ENCODE results near the gene ERP27.

The ERP27 gene

GRCh38 chr12:14959916-14960496, 21.7 kb upstream of the ERP27 start:
- no peak for DNase-seq (ENCODE audit: low read depth in 2 of 2)

GRCh38 chr12:14959463-14959862, 21.1 kb upstream of the ERP27 start:
- DNase-seq (ENCODE audit: low read depth in 2 of 2) = no peak

- DNase-seq (ENCODE audit: low read depth in 2 of 2) = no peak
Observed at GRCh38 chr12:14959126-14959440, 20.7 kb upstream of the ERP27 start.

GRCh38 chr12:14958361-14959125, 20.2 kb upstream of the ERP27 start:
- no peak for DNase-seq (ENCODE audit: low read depth in 2 of 2)

GRCh38 chr12:14957551-14958168, 19.3 kb upstream of the ERP27 start:
- DNase-seq (ENCODE audit: low read depth in 2 of 2) = no peak

GRCh38 chr12:14956905-14957304, 18.6 kb upstream of the ERP27 start:
- no peak for DNase-seq (ENCODE audit: low read depth in 2 of 2)

- DNase-seq (ENCODE audit: low read depth in 2 of 2) = no peak
Observed at GRCh38 chr12:14956024-14956891, 17.9 kb upstream of the ERP27 start.

GRCh38 chr12:14954269-14954668, 15.9 kb upstream of the ERP27 start:
- DNase-seq (ENCODE audit: low read depth in 2 of 2) = no peak

GRCh38 chr12:14953752-14954151, 15.4 kb upstream of the ERP27 start:
- DNase-seq (ENCODE audit: low read depth in 2 of 2) = no peak

GRCh38 chr12:14952299-14952921, 14.1 kb upstream of the ERP27 start:
- no peak for DNase-seq (ENCODE audit: low read depth in 2 of 2)

- no peak for DNase-seq (ENCODE audit: low read depth in 2 of 2)
Observed at GRCh38 chr12:14951851-14952250, 13.5 kb upstream of the ERP27 start.

- DNase-seq (ENCODE audit: low read depth in 2 of 2) = no peak
Observed at GRCh38 chr12:14950982-14951746, 12.8 kb upstream of the ERP27 start.

- no peak for DNase-seq (ENCODE audit: low read depth in 2 of 2)
Observed at GRCh38 chr12:14950421-14950820, 12.1 kb upstream of the ERP27 start.

GRCh38 chr12:14949631-14950030, 11.3 kb upstream of the ERP27 start:
- no peak for DNase-seq (ENCODE audit: low read depth in 2 of 2)

- no peak for DNase-seq (ENCODE audit: low read depth in 2 of 2)
Observed at GRCh38 chr12:14948672-14949071, 10.3 kb upstream of the ERP27 start.

GRCh38 chr12:14946861-14947260, 8.5 kb upstream of the ERP27 start:
- DNase-seq (ENCODE audit: low read depth in 2 of 2) = no peak

GRCh38 chr12:14946162-14946561, 7.8 kb upstream of the ERP27 start:
- DNase-seq (ENCODE audit: low read depth in 2 of 2) = no peak

GRCh38 chr12:14942196-14942931, 4.0 kb upstream of the ERP27 start:
- no peak for DNase-seq (ENCODE audit: low read depth in 2 of 2)

- DNase-seq (ENCODE audit: low read depth in 2 of 2) = no peak
Observed at GRCh38 chr12:14941369-14941768, 3.0 kb upstream of the ERP27 start.

GRCh38 chr12:14937689-14938088, 648 bp downstream of the ERP27 start:
- no peak for DNase-seq (ENCODE audit: low read depth in 2 of 2)
